Activated T-helper 17 cell treated with anti-CD3 and anti-CD28 coated beads, Interleukin-2, amount 50 U/mL, for 72 hours (primary cell): ENCODE data around the gene CARM1. TPM values are rescaled to one million over a fixed set of nuclear protein-coding genes. Genes with fewer than 3 reads are reported as not detected.
A peak's percentile ranks its signal among the peaks of the same experiment; 100 is the strongest.
"Not testable (repeated sequence)": the region's sequence is repeated elsewhere in the genome, so short reads cannot be mapped to it uniquely, and the experiment has no call there.

Experiments used
- ATAC-seq: fragments of 150-1000 bp; cut with Tn5 transposase; replicated peaks from 2 replicates; pipeline ENCODE4 v1.10.0; 2021; ENCODE audit warnings: mild to moderate bottlenecking, moderate library complexity
- H3K27ac Mint-ChIP-seq: one replicate; pipeline ENCODE4 v1.8.0; 2022; ENCODE audit warnings: mixed read lengths
- H3K27me3 Mint-ChIP-seq: one replicate; pipeline ENCODE4 v1.8.0; 2022; ENCODE audit warnings: mixed read lengths
- H3K36me3 Mint-ChIP-seq: one replicate; pipeline ENCODE4 v1.8.0; 2022; ENCODE audit warnings: low read depth, mild to moderate bottlenecking, mixed read lengths
- H3K4me1 Mint-ChIP-seq: one replicate; pipeline ENCODE4 v1.8.0; 2022; ENCODE audit warnings: mixed read lengths
- H3K4me3 Mint-ChIP-seq: one replicate; pipeline ENCODE4 v1.8.0; 2022; ENCODE audit warnings: mild to moderate bottlenecking, mixed read lengths
- H3K9me3 Mint-ChIP-seq: one replicate; pipeline ENCODE4 v1.8.0; 2022; ENCODE audit warnings: mixed read lengths
- total RNA-seq, 2 donors: library from RNA; stranded (reverse); gene quantifications; one replicate each; pipeline ENCODE4 v1.2.3, GENCODE V29; 2022

CARM1 gene
- total RNA-seq, 2 donors from 2014 or later = 32.7 to 62.1 TPM

- not testable (repeated sequence) for H3K36me3 Mint-ChIP-seq, H3K4me3 Mint-ChIP-seq, H3K27ac Mint-ChIP-seq, H3K4me1 Mint-ChIP-seq, H3K27me3 Mint-ChIP-seq, H3K9me3 Mint-ChIP-seq, ATAC-seq
These were observed 14.5 kb upstream of the CARM1 start for GRCh38 chr19:10856899-10857298.

DNA sequence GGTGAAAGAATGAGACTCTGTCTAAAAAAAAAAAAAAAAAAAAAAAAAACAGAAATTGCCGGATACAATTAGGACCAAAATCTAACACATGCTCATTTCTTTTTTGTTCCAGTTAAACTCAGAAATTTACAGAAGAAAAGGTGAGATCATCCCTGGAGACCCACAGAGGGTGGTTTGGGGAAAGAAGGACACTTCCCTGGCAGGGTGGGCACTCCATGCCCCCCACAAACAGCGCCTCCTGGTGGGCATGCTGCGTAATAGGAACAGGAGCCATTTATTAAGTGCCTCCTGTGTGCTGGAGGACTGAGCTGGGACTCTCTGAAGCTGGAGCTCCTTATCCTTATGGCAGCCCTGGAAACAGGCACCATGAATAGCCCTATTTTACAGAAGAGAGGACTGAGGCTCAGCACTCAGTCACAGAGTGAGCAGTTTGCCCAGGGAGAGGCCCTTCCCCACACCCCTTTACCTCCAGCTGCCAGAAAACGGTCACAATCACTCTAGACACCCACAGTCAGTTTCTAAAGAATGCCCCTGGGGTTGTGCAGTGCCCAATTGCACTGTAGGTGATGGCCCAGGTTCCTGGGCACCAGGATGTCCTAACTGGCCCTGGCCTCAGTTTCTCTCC is 13.0 kb upstream of the CARM1 start:
- Mint-ChIP-seq H3K27me3 (no peaks in the 10 kb centered on the region), H3K27ac (no peak overlapping the region), H3K4me1 (no peaks in the 10 kb centered on the region), H3K36me3 (no peaks in the 10 kb centered on the region), H3K4me3 (no peak overlapping the region), H3K9me3 (no peaks in the 10 kb centered on the region)
- peak; percentile 55 for ATAC-seq

- no peaks in the 10 kb centered on the region for H3K36me3 Mint-ChIP-seq
- no peak overlapping the region for H3K27ac Mint-ChIP-seq
- H3K9me3 Mint-ChIP-seq = no peaks in the 10 kb centered on the region
- ATAC-seq = peak; percentile 30
- H3K4me3 Mint-ChIP-seq = no peak overlapping the region
- H3K27me3 Mint-ChIP-seq = no peaks in the 10 kb centered on the region
- H3K4me1 Mint-ChIP-seq = peaks cover 7% of the 10 kb centered on the region
These were observed 10.2 kb upstream of the CARM1 start for GRCh38 chr19:10861103-10861651.

- no peak for ATAC-seq
- H3K9me3 Mint-ChIP-seq = no peaks in the 10 kb centered on the region
- H3K4me1 Mint-ChIP-seq = peaks cover 7% of the 10 kb centered on the region
- H3K27ac Mint-ChIP-seq = peak overlapping the region; percentile 47
- H3K36me3 Mint-ChIP-seq = no peaks in the 10 kb centered on the region
- H3K4me3 Mint-ChIP-seq = no peak overlapping the region
- no peaks in the 10 kb centered on the region for H3K27me3 Mint-ChIP-seq
These were observed 8.7 kb upstream of the CARM1 start for GRCh38 chr19:10862561-10863106.

GRCh38 chr19:10863107-10863717 is 8.1 kb upstream of the CARM1 start:
- H3K27ac Mint-ChIP-seq = peak overlapping the region; percentile 47
- no peak for ATAC-seq
- H3K9me3 Mint-ChIP-seq = no peaks in the 10 kb centered on the region
- no peak overlapping the region for H3K4me3 Mint-ChIP-seq
- H3K4me1 Mint-ChIP-seq = peaks cover 9% of the 10 kb centered on the region
- H3K27me3 Mint-ChIP-seq = no peaks in the 10 kb centered on the region
- no peaks in the 10 kb centered on the region for H3K36me3 Mint-ChIP-seq

DNA sequence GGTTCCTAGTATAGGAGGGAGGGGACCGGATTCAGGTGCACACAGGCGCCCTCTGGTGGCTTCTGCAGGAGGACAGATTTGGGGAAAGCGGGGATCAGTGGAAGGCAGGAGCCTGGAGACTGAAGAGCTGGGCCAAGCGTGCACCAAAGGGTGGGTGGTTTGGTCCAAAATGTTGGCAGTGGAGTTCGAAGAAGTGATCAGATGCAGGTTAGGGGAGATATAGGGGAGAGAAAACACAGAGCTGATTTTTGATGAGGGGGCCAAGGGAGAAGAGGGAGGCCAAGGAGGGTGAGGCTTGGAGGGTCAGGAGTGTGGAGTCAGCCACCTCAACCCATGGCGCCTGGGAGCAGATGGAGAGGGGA is 6.8 kb upstream of the CARM1 start:
- Mint-ChIP-seq H3K27me3 (no peaks in the 10 kb centered on the region), H3K27ac (peak overlapping the region; percentile 29), H3K9me3 (no peaks in the 10 kb centered on the region), H3K36me3 (no peaks in the 10 kb centered on the region), H3K4me3 (peak overlapping the region; percentile 19), H3K4me1 (peaks cover 10% of the 10 kb centered on the region)
- peak; percentile 97 for ATAC-seq

GRCh38 chr19:10866495-10866894 is 4.9 kb upstream of the CARM1 start:
- Mint-ChIP-seq H3K27me3 (no peaks in the 10 kb centered on the region), H3K4me3 (no peak overlapping the region), H3K27ac (no peak overlapping the region), H3K36me3 (no peaks in the 10 kb centered on the region), H3K9me3 (no peaks in the 10 kb centered on the region), H3K4me1 (peaks cover 14% of the 10 kb centered on the region)
- no peak for ATAC-seq

DNA sequence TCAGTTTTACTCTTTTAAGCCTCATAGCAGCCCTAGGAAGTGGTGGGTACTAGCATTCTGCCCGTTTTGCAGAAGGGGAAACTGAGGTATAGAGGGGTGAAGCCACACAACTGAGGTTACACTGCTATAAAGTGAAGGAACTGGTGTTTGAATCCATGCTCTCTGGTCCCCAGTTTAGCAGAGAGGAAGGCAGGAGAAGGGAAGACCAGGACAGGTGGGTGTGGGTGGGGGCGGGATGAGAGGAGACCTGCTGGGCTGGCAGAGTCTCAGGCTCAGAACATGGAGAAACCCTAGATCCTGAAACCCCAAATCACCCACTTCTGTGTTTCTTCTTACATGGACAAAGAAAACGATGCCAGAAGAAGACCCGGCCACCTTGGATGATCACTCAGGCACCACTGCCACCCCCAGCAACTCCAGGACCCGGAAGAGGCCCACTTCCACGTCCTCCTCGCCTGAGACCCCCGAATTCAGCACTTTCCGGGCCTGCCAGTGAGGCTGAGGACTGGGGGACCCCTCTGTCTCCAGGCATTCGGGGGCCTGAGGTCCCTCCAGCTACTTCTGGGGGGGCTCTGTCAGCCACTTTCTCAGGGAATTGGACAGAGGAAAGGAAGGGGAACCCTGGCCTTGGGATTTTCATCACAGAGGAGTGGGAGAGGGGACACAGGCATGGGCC is 2.3 kb upstream of the CARM1 start:
- H3K27me3 Mint-ChIP-seq = no peaks in the 10 kb centered on the region
- H3K4me3 Mint-ChIP-seq = no peak overlapping the region
- H3K36me3 Mint-ChIP-seq = peaks cover 10% of the 10 kb centered on the region
- H3K27ac Mint-ChIP-seq = peak overlapping the region; percentile 44
- peaks cover 19% of the 10 kb centered on the region for H3K4me1 Mint-ChIP-seq
- no peak for ATAC-seq
- H3K9me3 Mint-ChIP-seq = no peaks in the 10 kb centered on the region

GRCh38 chr19:10869872-10870311 is 1.5 kb upstream of the CARM1 start:
- H3K27me3 Mint-ChIP-seq, H3K9me3 Mint-ChIP-seq, ATAC-seq, H3K36me3 Mint-ChIP-seq: not testable (repeated sequence)
- Mint-ChIP-seq H3K4me3 (peak overlapping the region; percentile 84), H3K4me1 (peaks cover 13% of the 10 kb centered on the region), H3K27ac (peak overlapping the region; percentile 91)

DNA sequence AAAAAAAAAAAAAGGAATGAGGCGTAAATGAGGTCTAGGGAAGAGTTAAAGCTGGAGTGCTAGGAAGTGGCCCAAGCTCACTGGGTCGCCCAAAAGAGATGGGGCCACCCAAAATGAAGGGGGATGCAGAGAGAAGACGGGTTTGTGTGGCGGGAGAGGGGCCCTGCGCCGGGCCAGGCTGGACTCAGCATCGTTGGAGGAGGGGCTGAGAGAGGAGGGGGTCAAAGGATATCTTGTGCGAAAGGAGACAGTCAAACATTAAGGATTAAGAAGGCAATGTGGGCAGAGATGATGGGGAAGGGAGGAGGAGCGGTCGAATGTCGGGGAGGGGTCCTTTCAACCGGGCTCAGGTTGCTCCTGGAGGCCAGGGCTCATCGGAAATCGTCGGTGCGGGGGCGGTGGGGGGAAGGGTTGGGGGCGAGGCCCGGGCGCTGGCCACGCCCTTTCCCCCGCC is 825 bp upstream of the CARM1 start:
- H3K27ac Mint-ChIP-seq = peak overlapping the region; percentile 91
- no peaks in the 10 kb centered on the region for H3K9me3 Mint-ChIP-seq
- peaks cover 13% of the 10 kb centered on the region for H3K4me1 Mint-ChIP-seq
- H3K4me3 Mint-ChIP-seq = peak overlapping the region; percentile 84
- peaks cover 10% of the 10 kb centered on the region for H3K36me3 Mint-ChIP-seq
- H3K27me3 Mint-ChIP-seq = no peaks in the 10 kb centered on the region
- ATAC-seq = no peak

GRCh38 chr19:10871711-10872545 is 575 bp downstream of the CARM1 start:
- Mint-ChIP-seq H3K36me3 (peaks cover 10% of the 10 kb centered on the region), H3K27ac (peak overlapping the region; percentile 87), H3K4me3 (peak overlapping the region; percentile 91), H3K9me3 (no peaks in the 10 kb centered on the region), H3K27me3 (no peaks in the 10 kb centered on the region), H3K4me1 (peaks cover 16% of the 10 kb centered on the region)
- ATAC-seq = no peak

GRCh38 chr19:10872546-10873107 is 1.3 kb downstream of the CARM1 start:
- Mint-ChIP-seq H3K27ac (peak overlapping the region; percentile 87), H3K4me3 (peak overlapping the region; percentile 91), H3K9me3 (no peaks in the 10 kb centered on the region), H3K4me1 (peaks cover 19% of the 10 kb centered on the region), H3K36me3 (peaks cover 10% of the 10 kb centered on the region), H3K27me3 (no peaks in the 10 kb centered on the region)
- ATAC-seq = no peak

DNA sequence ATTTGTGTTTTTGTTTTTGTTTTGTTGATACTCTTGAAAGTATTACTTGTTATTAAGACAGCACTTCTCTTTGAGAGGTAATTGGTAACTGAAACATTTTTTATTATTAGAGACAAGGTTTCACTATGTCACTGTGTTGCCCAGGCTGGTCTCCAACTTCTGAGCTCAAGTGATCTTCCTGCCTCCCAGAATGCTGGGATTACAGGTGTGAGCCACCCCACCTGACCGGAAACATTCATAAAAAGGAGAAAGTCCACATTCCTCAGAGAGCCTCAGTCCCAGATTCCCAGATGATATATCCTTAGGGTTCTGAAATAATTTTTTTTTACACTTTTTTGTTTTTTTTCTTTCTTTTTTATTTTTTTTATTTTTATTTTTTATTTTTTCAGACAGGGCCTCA is 2.7 kb downstream of the CARM1 start:
- no peaks in the 10 kb centered on the region for H3K27me3 Mint-ChIP-seq
- H3K27ac Mint-ChIP-seq = no peak overlapping the region
- no peaks in the 10 kb centered on the region for H3K9me3 Mint-ChIP-seq
- peaks cover 10% of the 10 kb centered on the region for H3K36me3 Mint-ChIP-seq
- ATAC-seq = no peak
- H3K4me3 Mint-ChIP-seq = peak overlapping the region; percentile 37
- peaks cover 22% of the 10 kb centered on the region for H3K4me1 Mint-ChIP-seq
